Activated CD4-positive, alpha-beta T cell treated with anti-CD3 and anti-CD28 coated beads, Interleukin-2, amount 50 U/mL, for 4 hours (primary cell): ENCODE measurements around the gene RASA4B.
A peak's percentile ranks its signal among the peaks of the same experiment; 100 is the strongest.
"Not testable (repeated sequence)": the region's sequence is repeated elsewhere in the genome, so short reads cannot be mapped to it uniquely, and the experiment has no call there.

ENCODE experiments used
- DNase-seq, 2 experiments: peaks; one replicate each; pipeline ENCODE4 v3.0.0-alpha.2; 2020

The RASA4B gene

DNA sequence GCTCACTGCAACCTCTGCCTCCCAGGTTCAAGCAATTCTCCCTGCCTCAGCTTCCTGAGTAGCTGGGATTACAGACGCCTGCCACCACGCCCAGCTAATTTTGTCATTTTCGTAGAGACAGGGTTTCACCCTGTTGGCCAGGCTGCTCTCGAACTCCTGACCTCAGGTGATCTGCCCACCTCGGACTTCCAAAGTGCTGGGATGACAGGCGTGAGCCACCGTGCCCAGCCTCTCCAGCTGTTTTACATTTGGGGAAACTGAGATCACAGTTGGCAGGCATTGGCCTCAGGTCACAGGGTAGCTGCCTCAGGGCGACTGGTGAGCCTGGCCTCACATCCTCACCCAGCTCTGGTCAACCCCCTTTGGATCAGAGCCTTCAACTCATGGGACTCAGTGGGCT lies 7.0 kb downstream of the RASA4B start:
- not testable (repeated sequence) for DNase-seq

- DNase-seq: not testable (repeated sequence)
These were observed 10.0 kb downstream of the RASA4B start for GRCh38 chr7:102507410-102508088.

DNA sequence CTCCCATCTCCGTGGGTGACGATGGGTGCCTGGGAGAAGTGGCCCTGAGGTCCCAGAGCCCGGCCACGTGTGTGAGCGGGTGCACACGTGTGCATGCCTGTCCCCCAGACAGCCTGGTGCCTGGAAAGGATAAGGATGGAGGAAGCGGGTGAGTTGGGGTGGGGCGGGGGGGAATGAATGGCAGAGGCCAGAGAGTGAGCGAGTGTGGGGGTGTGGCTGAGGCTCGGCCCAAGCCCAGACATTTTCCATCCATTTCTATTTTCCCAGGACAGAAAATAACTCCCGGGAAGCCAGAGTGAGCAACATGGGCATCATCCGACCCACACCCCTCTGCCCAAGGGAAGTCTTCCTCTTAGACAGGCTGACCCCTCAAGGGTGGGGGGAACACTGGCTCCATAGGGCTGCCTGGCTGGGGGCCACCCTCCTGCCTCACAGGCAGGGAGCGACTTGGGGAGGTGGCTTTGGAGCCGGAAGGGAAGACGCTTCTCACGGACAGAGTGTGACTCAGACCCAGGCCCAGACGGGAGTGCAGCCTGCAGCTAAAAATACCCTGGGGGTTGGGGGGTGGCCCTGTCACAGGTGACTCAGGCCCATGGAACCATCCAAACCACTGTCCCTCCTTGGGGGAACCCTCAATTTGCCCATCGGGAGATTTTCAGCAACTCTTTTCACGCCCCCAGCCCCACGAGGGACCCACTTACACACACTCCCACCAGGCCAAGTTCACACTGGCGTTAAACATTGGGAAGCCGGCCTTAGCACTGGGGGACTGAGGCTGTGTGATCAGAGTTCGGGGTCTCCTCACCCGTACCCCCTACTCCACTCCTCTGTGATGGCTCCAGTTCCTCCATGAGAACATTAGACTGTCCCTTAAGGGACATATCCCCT lies 12.0 kb downstream of the RASA4B start:
- not testable (repeated sequence) for DNase-seq

- not testable (repeated sequence) for DNase-seq
These were observed 14.4 kb downstream of the RASA4B start for GRCh38 chr7:102503141-102503540.

DNA sequence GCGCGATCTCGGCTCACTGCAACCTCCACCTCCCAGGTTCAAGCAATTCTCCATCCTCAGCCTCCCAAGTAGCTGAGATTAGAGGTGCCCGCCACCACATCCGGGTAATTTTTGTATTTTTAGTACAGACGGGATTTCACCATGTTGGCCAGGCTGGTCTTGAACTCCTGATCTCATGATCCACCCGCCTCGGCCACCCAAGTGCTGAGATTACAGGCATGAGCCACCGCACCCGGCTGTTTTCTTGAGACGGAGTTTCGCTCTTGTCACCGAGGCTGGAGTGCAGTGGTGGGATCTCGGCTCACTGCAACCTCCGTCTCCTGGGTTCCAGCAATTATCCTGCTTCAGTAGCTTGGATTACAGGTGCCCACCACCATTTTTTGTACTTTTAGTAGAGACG lies 19.3 kb downstream of the RASA4B start:
- not testable (repeated sequence) for DNase-seq

DNA sequence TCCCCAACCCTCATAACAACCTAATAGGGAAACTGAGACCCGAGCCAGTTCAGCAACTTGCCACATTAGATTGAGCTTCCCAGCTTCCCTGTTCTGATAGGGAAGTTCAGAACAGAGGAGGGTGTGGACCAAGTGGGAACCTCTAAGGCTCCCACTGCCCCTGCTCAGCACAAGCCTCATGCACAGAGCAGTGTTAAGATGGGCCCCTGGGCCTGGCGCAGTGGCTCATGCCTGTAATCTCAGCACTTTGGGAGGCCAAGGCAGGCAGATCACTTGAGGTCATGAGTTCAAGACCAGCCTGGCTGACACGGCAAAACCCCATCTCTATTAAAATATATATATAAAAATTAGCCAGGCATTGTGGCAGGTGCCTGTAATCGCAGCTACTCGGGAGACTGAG lies 20.3 kb downstream of the RASA4B start:
- DNase-seq: not testable (repeated sequence)

GRCh38 chr7:102496861-102497260 lies 20.7 kb downstream of the RASA4B start:
- DNase-seq: not testable (repeated sequence)

DNA sequence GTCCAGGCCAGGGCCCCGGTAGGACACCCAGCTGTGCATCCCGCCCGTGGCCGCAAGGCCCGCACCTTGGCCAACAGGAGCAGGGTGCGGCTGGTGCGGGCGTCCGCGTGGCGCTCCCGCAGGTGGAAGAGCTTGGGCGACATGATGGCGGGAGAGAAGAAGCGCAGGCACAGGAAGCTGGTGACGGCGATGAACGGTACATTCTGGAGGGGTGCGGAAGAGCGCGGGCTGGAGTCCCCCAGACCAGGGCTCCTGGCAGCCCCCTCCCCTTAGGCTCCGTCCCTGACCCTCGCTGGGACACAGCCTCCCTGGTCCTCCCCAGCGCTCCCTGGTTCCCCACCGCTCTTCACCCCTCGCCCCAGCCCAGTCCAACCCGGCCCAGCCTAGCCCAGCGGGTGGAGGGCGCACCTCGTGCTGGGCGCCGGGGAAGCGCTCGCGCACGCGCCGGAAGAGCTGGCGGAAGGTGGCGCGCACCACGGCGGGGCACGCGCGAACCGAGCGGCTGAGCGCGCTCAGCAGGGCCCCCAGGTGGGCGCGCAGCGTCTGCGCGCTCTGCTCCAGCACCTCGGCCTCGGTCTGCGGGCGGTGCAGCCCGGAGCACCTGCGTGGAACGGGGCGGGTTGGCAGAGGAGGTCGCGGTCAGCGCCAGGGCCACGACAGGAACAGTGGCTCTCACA lies 23.0 kb downstream of the RASA4B start:
- DNase-seq: not testable (repeated sequence)

- DNase-seq: not testable (repeated sequence)
These were observed 23.6 kb downstream of the RASA4B start for GRCh38 chr7:102494026-102494425.

- not testable (repeated sequence) for DNase-seq
These were observed 24.2 kb downstream of the RASA4B start for GRCh38 chr7:102493220-102493935.

GRCh38 chr7:102490529-102491075 lies 27.0 kb downstream of the RASA4B start:
- DNase-seq: peak; percentile 44 to 63

DNA sequence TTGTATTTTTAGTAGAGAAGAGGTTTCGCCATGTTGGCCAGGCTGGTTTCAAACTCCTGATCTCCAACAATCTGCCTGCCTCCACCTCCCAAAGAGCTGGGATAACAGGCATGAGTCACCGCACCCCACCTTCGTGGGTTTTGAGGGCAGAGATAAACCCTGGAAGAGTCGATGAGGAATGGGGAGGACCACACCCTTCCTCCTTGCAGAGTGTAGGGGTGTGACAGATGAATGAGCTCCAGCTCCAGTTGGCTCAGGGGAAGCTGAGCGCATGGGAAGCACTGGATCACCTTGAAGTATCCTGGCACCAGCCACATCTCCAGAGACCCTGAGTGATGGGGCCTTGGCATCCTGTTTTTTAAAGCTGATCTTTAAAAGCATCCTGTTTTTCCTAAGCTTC lies 33.3 kb downstream of the RASA4B start:
- not testable (repeated sequence) for DNase-seq

DNA sequence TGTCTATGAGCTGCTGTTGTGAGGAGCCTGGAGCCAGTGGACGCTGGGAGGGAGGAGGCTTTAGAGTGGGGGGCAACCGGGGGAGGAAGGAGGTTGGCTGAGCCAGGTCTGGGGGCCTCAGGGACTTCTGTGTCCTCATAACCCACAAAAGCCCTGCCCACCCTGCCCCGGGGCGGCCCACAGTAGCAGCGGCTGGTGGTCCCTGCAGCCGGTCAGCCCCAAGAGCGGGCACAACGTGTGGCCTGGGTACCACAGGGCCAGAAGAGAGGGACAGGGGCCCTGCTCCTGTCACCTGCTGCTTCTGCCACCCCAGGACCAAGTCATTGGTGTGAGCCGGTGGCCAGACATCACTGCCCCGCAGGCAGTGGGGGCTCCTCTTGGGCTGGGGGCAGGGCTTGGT lies 35.6 kb downstream of the RASA4B start:
- not testable (repeated sequence) for DNase-seq

DNA sequence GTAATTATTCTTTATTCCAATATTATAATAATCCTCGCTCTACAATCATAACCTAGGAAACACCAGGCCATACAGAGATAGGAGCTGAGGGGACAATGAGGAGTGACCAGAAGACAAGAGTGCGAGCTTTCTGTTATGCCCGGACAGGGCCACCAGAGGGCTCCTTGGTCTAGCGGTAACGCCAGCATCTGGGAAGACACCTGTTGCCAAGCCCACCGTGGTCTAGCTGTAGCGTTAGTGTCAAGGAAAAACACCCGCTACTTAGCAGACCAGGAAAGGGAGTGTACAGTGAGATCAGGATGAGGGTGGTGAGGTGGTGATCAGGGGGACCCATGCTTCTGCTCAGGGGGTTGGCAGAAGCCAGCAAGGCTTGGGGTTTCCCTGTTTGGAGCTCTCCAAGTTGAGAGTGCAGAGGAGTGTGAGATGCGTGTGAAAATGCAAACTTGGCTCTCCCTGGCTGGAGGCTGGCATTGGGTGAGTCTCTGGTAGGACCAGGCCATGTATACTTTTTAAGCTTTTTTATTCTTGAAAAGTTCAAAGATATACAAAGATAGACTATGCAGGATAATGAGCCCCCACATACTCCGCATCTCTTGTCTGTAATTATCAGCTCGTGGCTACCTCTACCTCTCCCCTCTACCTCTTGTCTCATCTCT lies 37.5 kb downstream of the RASA4B start:
- DNase-seq: not testable (repeated sequence)

DNA sequence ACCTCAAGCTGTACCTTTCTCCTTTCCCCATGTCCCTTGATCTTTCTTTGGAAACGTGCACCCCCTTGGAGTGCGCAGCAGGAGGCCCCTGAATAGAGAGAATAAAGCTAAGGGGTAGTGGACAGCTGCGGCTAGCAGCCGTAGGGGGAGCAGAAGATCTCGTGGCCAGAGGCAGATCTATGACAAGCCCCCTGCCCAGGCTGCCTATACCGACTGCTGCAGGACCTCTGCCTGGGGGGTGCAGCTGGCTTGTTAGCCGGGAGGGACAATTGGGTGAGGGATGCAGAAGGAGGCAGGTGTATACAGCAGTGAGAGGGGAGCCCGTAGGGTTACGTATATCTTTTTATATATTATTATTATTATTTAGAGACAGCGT lies 38.4 kb downstream of the RASA4B start:
- DNase-seq: not testable (repeated sequence)

DNA sequence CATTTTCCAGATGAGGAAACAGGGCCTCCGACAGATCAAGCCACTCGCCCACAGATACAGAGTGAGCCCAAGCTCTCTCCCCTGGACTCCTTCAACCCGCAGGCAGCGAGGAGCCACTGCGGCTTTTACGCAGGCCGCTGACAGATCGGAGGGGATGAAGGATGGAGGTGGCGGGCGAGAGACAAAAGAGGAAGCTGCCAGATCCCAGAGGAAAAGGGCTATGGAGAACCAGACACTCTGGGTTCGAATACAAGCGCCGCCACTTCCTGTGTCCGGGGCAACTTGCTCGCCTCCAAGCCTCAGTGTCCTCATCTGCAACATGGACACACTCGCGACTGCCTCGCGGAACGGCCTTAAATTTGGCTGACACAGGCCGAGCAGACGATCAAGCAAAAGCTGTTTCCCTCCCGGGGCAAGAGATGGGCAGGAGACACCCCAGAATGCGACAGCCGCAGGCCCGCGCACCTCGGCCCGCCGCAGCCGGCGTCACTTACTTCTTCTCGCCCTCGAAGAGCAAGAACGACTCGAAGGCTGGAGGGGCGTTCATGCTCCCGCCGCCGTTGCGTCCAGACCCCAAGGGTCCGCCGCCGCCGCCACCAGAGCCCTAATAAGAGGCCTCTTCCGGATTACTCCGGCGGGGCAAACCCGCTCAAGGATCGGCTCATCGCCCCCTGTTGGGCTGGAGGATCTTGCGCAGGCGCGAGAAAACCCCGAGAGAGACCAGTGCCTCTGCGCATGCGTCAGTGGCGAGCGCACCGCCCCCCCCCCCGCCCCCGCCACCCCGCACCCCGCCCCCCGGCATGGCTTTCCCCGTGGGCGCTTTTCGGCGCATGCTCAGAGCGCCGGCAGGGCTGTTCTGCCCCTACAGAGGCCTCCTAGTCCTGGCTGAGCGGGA lies 39.0 kb downstream of the RASA4B start, which contains the start of gene POLR2J:
Gene POLR2J (minus strand): TSS at position 609 of the 895 bp plus-strand sequence. CDS start 62 bp downstream, at position 547.
- peak; percentile 84 to 86 for DNase-seq

GRCh38 chr7:102474736-102475435 lies 42.7 kb downstream of the RASA4B start:
- DNase-seq: not testable (repeated sequence)

DNA sequence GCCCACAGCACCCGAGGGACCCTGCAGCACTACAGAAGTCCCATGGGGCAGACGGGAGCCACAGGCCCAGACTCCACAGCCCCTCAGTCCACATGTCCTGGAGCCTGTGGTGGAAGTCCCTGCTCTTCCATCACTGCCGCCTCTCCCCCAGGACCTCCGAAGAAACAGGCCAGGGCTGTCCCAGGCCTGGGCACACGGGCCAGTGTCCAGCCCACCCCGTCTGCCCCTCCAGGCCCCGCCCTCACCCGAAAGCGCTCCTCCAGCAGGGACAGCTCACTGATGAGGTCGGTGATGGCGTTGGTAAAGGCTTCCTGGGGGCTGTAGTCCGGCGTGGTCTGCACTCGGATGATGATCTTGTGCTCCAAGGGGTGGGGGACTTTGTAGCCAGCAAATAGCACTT lies 43.5 kb downstream of the RASA4B start:
- not testable (repeated sequence) for DNase-seq

DNA sequence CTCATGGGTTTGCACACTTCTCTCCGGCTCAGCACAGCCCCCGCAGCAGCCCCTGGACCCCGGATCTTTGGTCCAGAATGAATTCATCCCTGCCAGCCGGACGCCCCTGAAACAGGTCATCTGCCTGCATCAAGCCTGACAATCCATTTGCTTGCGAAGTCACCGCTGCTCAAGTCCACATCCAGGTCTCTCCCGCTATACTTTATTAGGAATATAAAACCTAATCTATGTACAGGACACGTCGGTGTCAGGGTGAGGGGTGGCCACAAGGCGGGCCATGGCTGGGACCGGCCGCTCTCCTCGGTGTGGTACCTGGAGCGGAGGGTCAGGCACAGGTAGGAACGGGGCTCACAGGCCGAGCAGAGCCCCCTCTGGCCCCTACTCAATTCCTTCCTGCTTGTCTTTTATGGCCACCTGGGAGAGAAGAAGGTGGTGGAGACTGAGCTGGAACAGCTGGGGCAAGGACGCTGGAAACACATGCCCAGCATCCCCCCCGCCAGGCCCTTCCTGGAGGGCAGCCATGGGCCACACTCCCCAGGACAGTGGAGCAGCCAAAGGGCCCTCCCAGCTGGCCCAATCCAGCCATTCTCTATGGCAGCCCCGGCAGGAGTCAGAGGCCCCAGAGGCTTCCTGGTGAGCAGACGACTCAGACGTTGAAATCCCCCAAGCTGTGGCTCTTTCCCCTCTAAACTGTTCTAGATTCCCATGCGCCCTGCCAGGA lies 44.1 kb downstream of the RASA4B start:
- no peak for DNase-seq
